PC-3 (cell line): Measurements from ENCODE around the gene DCAF4. TPM values are rescaled to one million over a fixed set of nuclear protein-coding genes. Genes with fewer than 3 reads are reported as not detected.
"Not testable (repeated sequence)": the region's sequence is repeated elsewhere in the genome, so short reads cannot be mapped to it uniquely, and the experiment has no call there.

Experiments used
- ATAC-seq: fragments of 200-7000 bp; cut with Tn5 transposase; 2 replicates; pipeline ENCODE4 v1.9.1; 2020; ENCODE audit warnings: mild to moderate bottlenecking, moderate library complexity
- BruUV-seq: library from RNA; stranded (reverse); fragments of 400-500 nt; replicated peaks from 2 replicates; lab custom pipeline; 2021; lab: Mats Ljungman, UMichigan
- CTCF ChIA-PET: fragments of 300-600 bp; sonication (Branson Sonifier 250); formaldehyde crosslinking; loops from one replicate; lab custom pipeline; 2022; ENCODE audit warnings: antibody characterized with exemption; lab: Charles Lee
- POLR2A ChIA-PET: fragments of 300-600 bp; sonication (Branson Sonifier 250); formaldehyde crosslinking; loops from one replicate; lab custom pipeline; 2022; ENCODE audit warnings: antibody characterized with exemption; ENCODE audit not compliant: unreplicated experiment; lab: Charles Lee
- DNase-seq: peaks from one replicate; pipeline ENCODE4 v3.0.0-alpha.2; 2015
- H2AFZ ChIP-seq: fragments of 300-600 bp; sonication (generic); 2 replicates; pipeline ENCODE4 v1.6.0; 2016; ENCODE audit warnings: antibody characterized with exemption, low read length
- H3F3A ChIP-seq: fragments of 300-600 bp; sonication (generic); one replicate; pipeline ENCODE4 v1.6.0; 2017; ENCODE audit warnings: antibody characterized with exemption, low read length, control low read depth, mild to moderate bottlenecking; ENCODE audit not compliant: unreplicated experiment
- H3K27ac ChIP-seq: fragments of 300-600 bp; sonication (generic); 2 replicates; pipeline ENCODE4 v1.5.1; 2016; ENCODE audit warnings: mild to moderate bottlenecking, low read length
- H3K27me3 ChIP-seq: fragments of 300-600 bp; sonication (generic); 2 replicates; pipeline ENCODE4 v1.6.1; 2016; ENCODE audit warnings: low read length, mixed read lengths
- H3K36me3 ChIP-seq: fragments of 300-600 bp; sonication (generic); 2 replicates; pipeline ENCODE4 v1.6.1; 2016; ENCODE audit warnings: low read depth, mixed run types, low read length, mixed read lengths
- H3K4me1 ChIP-seq: fragments of 300-600 bp; sonication (generic); 2 replicates; pipeline ENCODE4 v1.5.1; 2016; ENCODE audit warnings: low read length; ENCODE audit not compliant: insufficient read depth
- H3K4me2 ChIP-seq: fragments of 300-600 bp; sonication (generic); 2 replicates; pipeline ENCODE4 v1.6.0; 2016; ENCODE audit warnings: low read length
- H3K4me3 ChIP-seq: fragments of 300-600 bp; sonication (generic); 2 replicates; pipeline ENCODE4 v1.5.1; 2016; ENCODE audit warnings: mild to moderate bottlenecking, low read length, mixed read lengths
- H3K79me2 ChIP-seq: fragments of 300-600 bp; sonication (generic); 2 replicates; pipeline ENCODE4 v1.6.1; 2017; ENCODE audit warnings: low read length, mixed read lengths
- H3K9ac ChIP-seq: fragments of 300-600 bp; sonication (generic); 2 replicates; pipeline ENCODE4 v1.6.0; 2016; ENCODE audit warnings: mild to moderate bottlenecking, low read length
- H3K9me2 ChIP-seq: fragments of 300-600 bp; sonication (generic); replicated peaks from 2 replicates; pipeline ENCODE4 v1.6.1; 2016; ENCODE audit warnings: mixed run types, low read length, mixed read lengths
- H3K9me3 ChIP-seq: fragments of 300-600 bp; sonication (generic); 2 replicates; pipeline ENCODE4 v1.6.1; 2016; ENCODE audit warnings: low read length, mixed read lengths
- H4K20me1 ChIP-seq: fragments of 300-600 bp; sonication (generic); 2 replicates; pipeline ENCODE4 v1.6.1; 2016; ENCODE audit warnings: low read length, mixed read lengths
- CTCF ChIP-seq: fragments of 300-600 bp; sonication (generic); conservative IDR thresholded peaks from 2 replicates; pipeline ENCODE4 v1.5.1; 2017; ENCODE audit warnings: antibody characterized with exemption, low read depth, mild to moderate bottlenecking, low read length
- EZH2 ChIP-seq: fragments of 300-600 bp; sonication (generic); IDR thresholded peaks from one replicate; pipeline ENCODE4 v1.6.1; 2017; ENCODE audit warnings: antibody characterized with exemption, mild to moderate bottlenecking, low read length; ENCODE audit not compliant: unreplicated experiment
- EZH2phosphoT487 ChIP-seq: fragments of 300-600 bp; sonication (generic); IDR thresholded peaks from 2 replicates; pipeline ENCODE4 v1.6.1; 2018; ENCODE audit warnings: mild to moderate bottlenecking, antibody characterized with exemption, low read length, borderline replicate concordance
- intact Hi-C: fragments of 100-400 bp; cut with micrococcal nuclease; formaldehyde crosslinking; loops from 2 replicates; pipeline ENCODE4 v1.9.0; 2023
- total RNA-seq: library from RNA; depleted of rRNA; stranded (reverse); fragments of >200 nt; gene quantifications from 2 replicates; pipeline ENCODE4 v1.2.3, GENCODE V29; 2014

Gene DCAF4
- total RNA-seq, 1 experiment from 2014 or later, result 55.8 TPM

GRCh38 chr14:73003681-73004080, 77.4 kb downstream of the DCAF4 start:
- no peak for TF ChIP-seq EZH2phosphoT487
- no peak for TF ChIP-seq CTCF
- no TSS peak for BruUV-seq
- H3K9me3 ChIP-seq, result no peaks in the 10 kb centered on the region

DNA sequence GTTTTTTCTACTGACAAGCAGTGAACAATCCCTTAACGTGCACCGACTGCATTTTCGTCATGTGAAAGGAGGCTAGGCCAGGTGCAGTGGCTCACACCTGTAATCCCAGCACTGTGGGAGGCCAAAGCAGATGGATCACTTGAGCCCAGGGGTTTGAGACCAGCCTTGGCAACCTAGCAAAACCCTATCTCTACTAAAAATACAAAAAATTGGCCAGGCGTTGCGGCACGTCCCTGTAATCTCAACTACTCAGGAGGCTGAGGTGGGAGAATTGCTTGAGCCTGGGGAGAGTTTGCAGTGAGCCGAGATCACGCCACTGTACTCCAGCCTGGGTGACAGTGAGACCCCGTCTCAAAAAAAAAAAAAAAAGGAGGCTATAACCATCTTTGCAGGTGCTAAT, 78.4 kb downstream of the DCAF4 start:
- H4K20me1 ChIP-seq, CTCF ChIA-PET, H3K9me3 ChIP-seq, H3K36me3 ChIP-seq, H3F3A ChIP-seq, H3K9me2 ChIP-seq, H3K27ac ChIP-seq, POLR2A ChIA-PET, BruUV-seq, ATAC-seq, DNase-seq, H2AFZ ChIP-seq, H3K79me2 ChIP-seq, H3K4me3 ChIP-seq, H3K4me1 ChIP-seq, H3K27me3 ChIP-seq, intact Hi-C loops, H3K4me2 ChIP-seq, H3K9ac ChIP-seq: not testable (repeated sequence)

More at GRCh38 chr14:73003681-73004080, 77.4 kb downstream of the DCAF4 start:
- H3K4me2 ChIP-seq, result no peak overlapping the region
- H3K27ac ChIP-seq, result no peak overlapping the region
- H3K9ac ChIP-seq, result no peak overlapping the region
- H3K9me2 ChIP-seq, result no peaks in the 10 kb centered on the region
- ChIA-PET POLR2A (no interaction called here), CTCF (no interaction called here)
- no peaks in the 10 kb centered on the region for H3K36me3 ChIP-seq
- no peak overlapping the region for H2AFZ ChIP-seq
- DNase-seq (no peak), ATAC-seq (no peak)
- H3K79me2 ChIP-seq, result 0 out of 2 replicates have a peak, but pooled peaks cover 4% of the 10 kb centered on the region
- no peaks in the 10 kb centered on the region for H3K4me1 ChIP-seq
- H4K20me1 ChIP-seq, result no peaks in the 10 kb centered on the region
- no peak overlapping the region for H3K4me3 ChIP-seq
- H3K27me3 ChIP-seq, result no peaks in the 10 kb centered on the region
- H3F3A ChIP-seq, result no peaks in the 10 kb centered on the region
- intact Hi-C loops, result no loop called here

DNA sequence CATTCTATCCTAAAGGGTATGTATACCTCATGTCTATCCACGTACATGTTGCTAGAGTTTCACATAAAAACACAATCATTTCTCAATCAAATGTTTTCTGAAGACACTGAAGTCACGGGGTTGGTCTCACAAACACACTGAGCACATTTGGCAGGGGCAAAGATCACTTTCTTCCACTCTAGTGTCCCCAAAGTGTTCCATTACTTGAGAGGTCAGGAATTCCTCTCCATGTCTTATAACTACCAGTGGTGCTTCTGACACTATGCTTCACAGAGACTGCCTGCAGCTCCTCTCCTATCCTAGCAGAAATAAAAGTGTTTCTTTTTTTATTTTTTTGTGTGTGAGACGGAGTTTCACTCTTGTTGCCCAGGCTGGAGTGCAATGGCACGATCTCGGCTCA, 81.6 kb downstream of the DCAF4 start:
- H4K20me1 ChIP-seq, result no peaks in the 10 kb centered on the region
- DNase-seq (no peak), ATAC-seq (no peak)
- no peak overlapping the region for H3K4me2 ChIP-seq
- H3K9ac ChIP-seq, result no peak overlapping the region
- ChIA-PET CTCF (no interaction called here), POLR2A (interaction anchor here (0.6 kb wide), 1 partner anchor 561 kb away, joined by 3 read pairs; the partner anchor contains the start of gene ACOT2)
- H3K9me2 ChIP-seq, result no peaks in the 10 kb centered on the region
- no peak overlapping the region for H3K27ac ChIP-seq
- no TSS peak for BruUV-seq
- H3K9me3 ChIP-seq, result no peaks in the 10 kb centered on the region
- no peaks in the 10 kb centered on the region for H3K79me2 ChIP-seq
- H3K36me3 ChIP-seq, result no peaks in the 10 kb centered on the region
- H3F3A ChIP-seq, result no peaks in the 10 kb centered on the region
- intact Hi-C loops, result no loop called here
- no peaks in the 10 kb centered on the region for H3K4me1 ChIP-seq
- no peaks in the 10 kb centered on the region for H3K27me3 ChIP-seq
- H2AFZ ChIP-seq, result no peak overlapping the region
- H3K4me3 ChIP-seq, result no peak overlapping the region
- TF ChIP-seq EZH2 (no peak), EZH2phosphoT487 (no peak), CTCF (no peak)
